Measurements from ENCODE around the gene FBXO2.

- TF ChIP-seq CTCF (IDR thresholded peaks at IDR 0.05; ENCODE audit: insufficient read depth, low read depth, low read length) (no peak), EZH2 (IDR thresholded peaks at IDR 0.05; ENCODE audit: insufficient read depth, low read length) (no peak)
Observed at GRCh38 chr1:11638121-11638520, 16.1 kb downstream of the FBXO2 start.

Measured in astrocyte (in vitro differentiated cells and primary cell).